Ammon's horn (tissue), 1 donor: ENCODE measurements around the gene PIGL.
A peak's percentile ranks its signal among the peaks of the same experiment; 100 is the strongest.
"Not testable (repeated sequence)": the region's sequence is repeated elsewhere in the genome, so short reads cannot be mapped to it uniquely, and the experiment has no call there.

ENCODE experiments used
- DNase-seq: peaks from one replicate; pipeline ENCODE4 v3.0.0-alpha.2; 2016; ENCODE audit warnings: low spot score

The PIGL gene

GRCh38 chr17:16217002-16217635, at the start of gene PIGL:
PIGL (plus strand) TSS chr17:16217210; CDS start chr17:16217227, 17 bp downstream.
- peak; percentile 94 for DNase-seq

- no peak for DNase-seq
Observed at GRCh38 chr17:16171613-16172012, 45.4 kb upstream of the PIGL start.

- DNase-seq: no peak
Observed at GRCh38 chr17:16178836-16179235, 38.2 kb upstream of the PIGL start.

GRCh38 chr17:16181581-16181980, 35.4 kb upstream of the PIGL start:
- no peak for DNase-seq

GRCh38 chr17:16187642-16188041, 29.4 kb upstream of the PIGL start:
- no peak for DNase-seq

- no peak for DNase-seq
Observed at GRCh38 chr17:16189791-16190348, 27.1 kb upstream of the PIGL start.

- DNase-seq: no peak
Observed at GRCh38 chr17:16190703-16191360, 26.2 kb upstream of the PIGL start.

- no peak for DNase-seq
Observed at GRCh38 chr17:16191604-16192003, 25.4 kb upstream of the PIGL start.

- DNase-seq: not testable (repeated sequence)
Observed at GRCh38 chr17:16194307-16194835, 22.6 kb upstream of the PIGL start.

GRCh38 chr17:16197276-16197675, 19.7 kb upstream of the PIGL start:
- no peak for DNase-seq

- DNase-seq: peak; percentile 14
Observed at GRCh38 chr17:16199093-16199492, 17.9 kb upstream of the PIGL start.

- DNase-seq: not testable (repeated sequence)
Observed at GRCh38 chr17:16201693-16202131, 15.3 kb upstream of the PIGL start.

- DNase-seq: not testable (repeated sequence)
Observed at GRCh38 chr17:16202554-16203500, 14.2 kb upstream of the PIGL start.

GRCh38 chr17:16204763-16205162, 12.2 kb upstream of the PIGL start:
- DNase-seq: not testable (repeated sequence)

- DNase-seq: no peak
Observed at GRCh38 chr17:16211590-16211989, 5.4 kb upstream of the PIGL start.

- no peak for DNase-seq
Observed at GRCh38 chr17:16212793-16213192, 4.2 kb upstream of the PIGL start.

GRCh38 chr17:16214190-16215001, 2.6 kb upstream of the PIGL start:
- DNase-seq: peak; percentile 30

- DNase-seq: no peak
Observed at GRCh38 chr17:16215002-16215272, 2.1 kb upstream of the PIGL start.

GRCh38 chr17:16215273-16215964, 1.6 kb upstream of the PIGL start, which contains the start of gene NCOR1:
NCOR1 (minus strand) TSS chr17:16215534; CDS start chr17:16194569, 20,965 bp downstream.
- DNase-seq: peak; percentile 90

- DNase-seq: no peak
Observed at GRCh38 chr17:16215965-16216316, 1.1 kb upstream of the PIGL start.
